ENCODE data around the gene TMEM45A.
"Not testable (repeated sequence)": the region's sequence is repeated elsewhere in the genome, so short reads cannot be mapped to it uniquely, and the experiment has no call there.

TMEM45A gene

GRCh38 chr3:100581650-100582049 is 89.2 kb downstream of the TMEM45A start:
- DNase-seq = no peak

GRCh38 chr3:100582157-100582556 is 89.7 kb downstream of the TMEM45A start:
- DNase-seq = not testable (repeated sequence)

GRCh38 chr3:100584101-100584660 is 91.8 kb downstream of the TMEM45A start:
- DNase-seq = no peak

GRCh38 chr3:100586832-100587231 is 94.4 kb downstream of the TMEM45A start:
- DNase-seq = no peak

GRCh38 chr3:100588251-100588650 is 95.8 kb downstream of the TMEM45A start:
- DNase-seq = no peak

GRCh38 chr3:100590114-100590839 is 97.9 kb downstream of the TMEM45A start:
- peak; percentile 65 to 70 for DNase-seq

GRCh38 chr3:100590840-100591147 is 98.4 kb downstream of the TMEM45A start:
- no peak for DNase-seq

GRCh38 chr3:100591411-100591810 is 99.0 kb downstream of the TMEM45A start:
- DNase-seq = no peak

- DNase-seq = peak in 1 of 2 experiments; percentile 26
Observed at GRCh38 chr3:100600181-100601042, 108.0 kb downstream of the TMEM45A start.

GRCh38 chr3:100602506-100603444 is 110.4 kb downstream of the TMEM45A start:
- no peak for DNase-seq

GRCh38 chr3:100603469-100603868 is 111.0 kb downstream of the TMEM45A start:
- no peak for DNase-seq

GRCh38 chr3:100605358-100605757 is 112.9 kb downstream of the TMEM45A start:
- no peak for DNase-seq

GRCh38 chr3:100606894-100607512 is 114.6 kb downstream of the TMEM45A start:
- DNase-seq = no peak

- DNase-seq = no peak
Observed at GRCh38 chr3:100609305-100609704, 116.9 kb downstream of the TMEM45A start, which contains the start of gene ADGRG7. ADGRG7 (plus strand) TSS chr3:100609601; CDS start chr3:100609857, 256 bp downstream.

GRCh38 chr3:100609963-100610362 is 117.5 kb downstream of the TMEM45A start:
- DNase-seq = no peak

- DNase-seq = no peak
Observed at GRCh38 chr3:100611221-100611620, 118.8 kb downstream of the TMEM45A start.

- no peak for DNase-seq
Observed at GRCh38 chr3:100613721-100614390, 121.4 kb downstream of the TMEM45A start.

GRCh38 chr3:100614941-100615340 is 122.5 kb downstream of the TMEM45A start:
- no peak for DNase-seq

- DNase-seq = no peak
Observed at GRCh38 chr3:100615684-100616083, 123.3 kb downstream of the TMEM45A start.

- no peak for DNase-seq
Observed at GRCh38 chr3:100621251-100621650, 128.8 kb downstream of the TMEM45A start.

Data from NCI-H446 (cell line).